Parathyroid adenoma (tissue), 2 donors: ENCODE data around the gene JMJD6.
"Not testable (repeated sequence)": the region's sequence is repeated elsewhere in the genome, so short reads cannot be mapped to it uniquely, and the experiment has no call there.

Source experiments
- H2AFZ ChIP-seq: fragments of 300-600 bp; sonication (generic); one replicate; pipeline ENCODE4 v1.7.0; 2017; ENCODE audit warnings: antibody characterized with exemption, mild to moderate bottlenecking
- H3K27ac ChIP-seq: fragments of 300-600 bp; sonication (generic); one replicate; pipeline ENCODE4 v1.7.0; 2017
- H3K27me3 ChIP-seq: fragments of 300-600 bp; sonication (generic); one replicate; pipeline ENCODE4 v1.7.0; 2017; ENCODE audit warnings: low read length; ENCODE audit not compliant: control insufficient read depth, insufficient read depth
- H3K36me3 ChIP-seq: fragments of 300-600 bp; sonication (generic); one replicate; pipeline ENCODE4 v1.7.0; 2017; ENCODE audit warnings: low read length; ENCODE audit not compliant: control insufficient read depth, insufficient read depth
- H3K4me1 ChIP-seq: fragments of 300-600 bp; sonication (generic); one replicate; pipeline ENCODE4 v1.7.0; 2017; ENCODE audit warnings: control low read depth
- H3K4me2 ChIP-seq: fragments of 300-600 bp; sonication (generic); one replicate; pipeline ENCODE4 v1.7.0; 2017; ENCODE audit warnings: low read length
- H3K4me3 ChIP-seq: fragments of 300-600 bp; sonication (generic); one replicate; pipeline ENCODE4 v1.7.0; 2017; ENCODE audit warnings: low read depth, low read length
- H3K79me2 ChIP-seq: fragments of 300-600 bp; sonication (generic); one replicate; pipeline ENCODE4 v1.7.0; 2017; ENCODE audit warnings: control low read depth
- H3K9ac ChIP-seq: fragments of 300-600 bp; sonication (generic); one replicate; pipeline ENCODE4 v1.7.0; 2017; ENCODE audit warnings: mild to moderate bottlenecking
- H3K9me3 ChIP-seq: fragments of 300-600 bp; sonication (generic); one replicate; pipeline ENCODE4 v1.7.0; 2017; ENCODE audit warnings: low read length; ENCODE audit not compliant: control insufficient read depth
- TF ChIP-seq, protein P1 (sequence below): fragments of 300-600 bp; sonication (generic); IDR thresholded peaks from one replicate; pipeline ENCODE4 v1.7.0; 2017; ENCODE audit warnings: antibody characterized with exemption, mild to moderate bottlenecking
- donor health status: primary hyperparathyroidism.

The JMJD6 gene

DNA sequence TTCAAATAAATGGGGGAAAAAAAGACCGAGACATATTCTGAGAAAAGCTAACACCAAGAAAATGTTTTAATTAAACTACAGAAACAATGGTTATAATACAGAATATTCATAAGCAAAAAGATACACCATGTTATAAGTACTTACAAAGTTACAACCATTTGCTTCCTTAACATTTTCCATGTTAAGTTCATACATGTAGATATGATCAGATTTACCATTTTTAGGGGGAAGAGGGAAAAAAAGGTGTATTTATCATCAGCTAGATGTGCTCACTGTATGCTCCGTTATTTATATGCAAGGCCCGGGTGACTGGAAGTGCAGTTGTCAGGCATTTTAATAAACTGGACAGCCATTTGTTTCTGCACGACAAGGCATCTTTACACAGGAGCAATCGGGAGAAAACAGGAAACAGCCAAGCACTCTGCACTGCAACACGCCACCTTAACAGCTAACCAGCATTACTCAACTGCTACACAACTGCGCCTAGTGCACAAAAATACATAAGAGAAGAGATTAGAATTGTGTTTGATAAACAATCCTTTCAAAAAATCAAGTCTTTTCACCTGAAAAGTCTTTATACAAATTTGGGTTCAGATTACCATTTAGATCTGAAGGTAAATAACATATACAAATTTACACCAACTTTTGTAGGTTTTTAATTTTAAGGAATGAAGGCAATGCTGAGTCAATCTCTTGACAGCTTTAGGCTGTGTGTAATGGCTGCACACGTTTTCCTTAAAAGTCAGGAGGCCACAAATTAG is 7.9 kb upstream of the JMJD6 start:
- Histone ChIP-seq H3K27ac (no peak overlapping the region), H3K4me1 (peaks cover 15% of the 10 kb centered on the region), H3K36me3 (no peaks in the 10 kb centered on the region), H3K27me3 (no peaks in the 10 kb centered on the region), H3K9me3 (no peaks in the 10 kb centered on the region), H3K9ac (no peak overlapping the region), H3K79me2 (peaks cover 18% of the 10 kb centered on the region), H2AFZ (no peak overlapping the region), H3K4me2 (peak overlapping the region; percentile 87), H3K4me3 (peak overlapping the region; percentile 97)
- TF ChIP-seq, protein P1, sequence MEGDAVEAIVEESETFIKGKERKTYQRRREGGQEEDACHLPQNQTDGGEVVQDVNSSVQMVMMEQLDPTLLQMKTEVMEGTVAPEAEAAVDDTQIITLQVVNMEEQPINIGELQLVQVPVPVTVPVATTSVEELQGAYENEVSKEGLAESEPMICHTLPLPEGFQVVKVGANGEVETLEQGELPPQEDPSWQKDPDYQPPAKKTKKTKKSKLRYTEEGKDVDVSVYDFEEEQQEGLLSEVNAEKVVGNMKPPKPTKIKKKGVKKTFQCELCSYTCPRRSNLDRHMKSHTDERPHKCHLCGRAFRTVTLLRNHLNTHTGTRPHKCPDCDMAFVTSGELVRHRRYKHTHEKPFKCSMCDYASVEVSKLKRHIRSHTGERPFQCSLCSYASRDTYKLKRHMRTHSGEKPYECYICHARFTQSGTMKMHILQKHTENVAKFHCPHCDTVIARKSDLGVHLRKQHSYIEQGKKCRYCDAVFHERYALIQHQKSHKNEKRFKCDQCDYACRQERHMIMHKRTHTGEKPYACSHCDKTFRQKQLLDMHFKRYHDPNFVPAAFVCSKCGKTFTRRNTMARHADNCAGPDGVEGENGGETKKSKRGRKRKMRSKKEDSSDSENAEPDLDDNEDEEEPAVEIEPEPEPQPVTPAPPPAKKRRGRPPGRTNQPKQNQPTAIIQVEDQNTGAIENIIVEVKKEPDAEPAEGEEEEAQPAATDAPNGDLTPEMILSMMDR: no peak

DNA sequence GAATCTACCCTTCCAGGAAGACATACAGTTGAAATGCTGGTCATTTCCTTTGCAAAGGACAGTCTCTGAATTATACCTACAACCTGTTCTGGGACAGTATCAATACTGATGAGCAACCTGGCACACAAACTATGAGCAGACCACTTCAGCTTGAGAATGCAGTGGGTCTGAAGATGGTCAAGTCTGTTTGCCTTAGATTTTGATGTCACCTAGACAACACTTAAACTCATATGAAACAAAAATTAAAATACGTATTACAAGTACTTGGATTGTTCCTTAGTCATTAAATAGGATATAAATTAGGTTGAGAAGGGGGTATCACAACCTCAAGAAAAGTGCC is 7.2 kb upstream of the JMJD6 start:
- H3K9ac ChIP-seq: no peak overlapping the region

DNA sequence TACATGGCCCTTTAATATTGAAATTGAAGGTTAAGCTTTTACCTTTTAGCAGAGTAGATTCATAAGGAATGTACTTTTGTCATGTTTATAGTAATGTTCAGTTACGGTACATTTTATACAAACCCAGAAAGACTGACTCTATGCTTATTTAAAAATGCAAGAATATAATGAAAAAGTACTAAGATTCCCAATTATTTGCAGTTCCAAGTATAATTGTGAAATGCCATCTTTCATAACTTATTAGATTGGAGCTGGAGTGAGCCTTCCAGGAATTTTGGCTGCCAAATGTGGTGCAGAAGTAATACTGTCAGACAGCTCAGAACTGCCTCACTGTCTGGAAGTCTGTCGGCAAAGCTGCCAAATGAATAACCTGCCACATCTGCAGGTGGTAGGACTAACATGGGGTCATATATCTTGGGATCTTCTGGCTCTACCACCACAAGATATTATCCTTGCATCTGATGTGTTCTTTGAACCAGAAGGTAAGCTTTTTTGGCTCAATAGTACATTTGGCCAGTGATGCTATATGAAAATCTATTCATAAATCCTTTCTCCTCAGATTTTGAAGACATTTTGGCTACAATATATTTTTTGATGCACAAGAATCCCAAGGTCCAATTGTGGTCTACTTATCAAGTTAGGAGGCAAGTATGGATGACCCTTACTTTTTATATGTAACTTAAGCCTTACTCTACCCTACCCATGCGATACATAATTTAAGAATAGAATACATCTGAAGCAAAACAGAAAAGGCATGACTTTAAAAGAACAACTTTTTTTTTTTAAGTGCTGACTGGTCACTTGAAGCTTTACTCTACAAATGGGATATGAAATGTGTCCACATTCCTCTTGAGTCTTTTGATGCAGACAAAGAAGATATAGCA is 6.6 kb upstream of the JMJD6 start:
- peak overlapping the region; percentile 9 for H3K27ac ChIP-seq
- no peak overlapping the region for H3K4me3 ChIP-seq
- H3K9ac ChIP-seq: no peak overlapping the region
- H3K27me3 ChIP-seq: no peaks in the 10 kb centered on the region
- H2AFZ ChIP-seq: no peak overlapping the region
- H3K4me1 ChIP-seq: peaks cover 6% of the 10 kb centered on the region
- TF ChIP-seq, protein P1: no peak
- peaks cover 10% of the 10 kb centered on the region for H3K79me2 ChIP-seq
- no peaks in the 10 kb centered on the region for H3K9me3 ChIP-seq
- no peaks in the 10 kb centered on the region for H3K36me3 ChIP-seq
- H3K4me2 ChIP-seq: no peak overlapping the region

More for the DNA sequence above, 7.2 kb upstream of the JMJD6 start:
- H3K4me1 ChIP-seq: peaks cover 8% of the 10 kb centered on the region
- H3K4me2 ChIP-seq: no peak overlapping the region
- H2AFZ ChIP-seq: no peak overlapping the region
- H3K36me3 ChIP-seq: no peaks in the 10 kb centered on the region
- H3K4me3 ChIP-seq: no peak overlapping the region
- H3K27me3 ChIP-seq: no peaks in the 10 kb centered on the region
- H3K27ac ChIP-seq: peak overlapping the region; percentile 9
- peaks cover 14% of the 10 kb centered on the region for H3K79me2 ChIP-seq
- TF ChIP-seq, protein P1: no peak
- no peaks in the 10 kb centered on the region for H3K9me3 ChIP-seq

DNA sequence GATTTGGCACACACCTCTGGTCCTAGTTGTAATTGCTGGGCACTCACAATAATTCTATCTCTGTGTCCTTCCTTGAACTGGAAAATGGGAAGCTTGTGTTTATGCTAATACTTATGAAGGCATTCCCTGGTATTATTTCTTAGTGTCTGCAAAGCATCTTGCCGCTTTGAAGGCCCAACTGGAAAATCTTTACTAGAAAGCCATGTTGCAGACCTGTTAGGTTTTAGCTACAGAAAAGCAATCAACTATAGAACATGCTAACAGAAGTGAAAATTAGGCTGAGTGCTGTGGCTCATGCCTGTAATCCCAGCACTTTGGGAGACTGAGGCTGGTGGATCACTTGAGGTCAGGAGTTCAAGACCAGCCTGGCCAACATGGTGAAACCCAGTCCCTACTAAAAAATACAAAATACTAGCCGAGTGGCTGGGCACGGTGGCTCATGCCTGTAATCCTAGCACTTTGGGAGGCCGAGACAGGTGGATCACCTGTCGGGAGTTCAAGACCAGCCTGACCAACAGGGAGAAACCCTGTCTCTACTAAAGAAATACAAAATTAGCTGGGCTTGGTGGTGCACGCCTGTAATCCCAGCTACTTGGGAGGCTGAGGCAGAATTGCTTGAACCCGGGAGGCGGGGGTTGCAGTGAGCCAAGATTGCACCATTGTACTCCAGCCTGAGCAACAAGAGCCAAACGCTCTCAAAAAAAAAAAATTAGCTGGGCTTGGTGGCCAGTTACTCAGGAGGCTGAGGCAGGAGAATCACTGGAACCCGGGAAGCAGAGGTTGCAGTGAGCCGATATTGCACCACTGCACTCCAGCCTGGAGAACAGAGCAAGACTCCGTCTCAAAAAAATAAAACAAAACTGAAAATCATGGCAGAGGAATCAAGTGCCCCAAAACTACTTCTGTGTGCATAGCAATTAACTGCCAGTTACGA is 5.7 kb upstream of the JMJD6 start:
- Histone ChIP-seq H3K4me1 (peaks cover 10% of the 10 kb centered on the region), H3K79me2 (peaks cover 16% of the 10 kb centered on the region)
- H3K27me3 ChIP-seq, H2AFZ ChIP-seq, H3K4me3 ChIP-seq, H3K9ac ChIP-seq, H3K27ac ChIP-seq, H3K9me3 ChIP-seq, H3K4me2 ChIP-seq, H3K36me3 ChIP-seq: not testable (repeated sequence)
